OCI-LY3 (cell line): ENCODE measurements around the gene DNAJB13.

Experiments used
- H2AFZ ChIP-seq: fragments of 200-600, 300-600 bp; shearing (Covaris generic); 2 replicates; pipeline ENCODE4 v1.6.0; 2014; ENCODE audit warnings: antibody characterized with exemption, low read depth, low read length
- H3K27ac ChIP-seq: fragments of 200-600, 300-600 bp; sonication (generic); 2 replicates; pipeline ENCODE4 v1.5.1; 2014; ENCODE audit warnings: mild to moderate bottlenecking, low read length, moderate library complexity, mixed read lengths
- H3K27me3 ChIP-seq: fragments of 200-600, 300-600 bp; sonication (generic); 2 replicates; pipeline ENCODE4 v1.6.1; 2014; ENCODE audit warnings: low read depth, low read length, mixed read lengths
- H3K36me3 ChIP-seq: fragments of 200-600, 300-600 bp; sonication (generic); replicated peaks from 2 replicates; pipeline ENCODE3; 2014; ENCODE audit warnings: low read depth, low read length, mixed read lengths
- H3K4me1 ChIP-seq: fragments of 300-600, 200-600 bp; sonication (generic); 2 replicates; pipeline ENCODE4 v1.6.1; 2014; ENCODE audit warnings: low read length, mixed read lengths
- H3K4me2 ChIP-seq: fragments of 200-600, 300-600 bp; sonication (generic); 2 replicates; pipeline ENCODE4 v1.6.1; 2014; ENCODE audit warnings: low read length, mixed read lengths
- H3K4me3 ChIP-seq: fragments of 300-600, 200-600 bp; sonication (generic); 2 replicates; pipeline ENCODE4 v1.5.1; 2014; ENCODE audit warnings: antibody characterized with exemption, mild to moderate bottlenecking, low read length, moderate library complexity
- H3K79me2 ChIP-seq: fragments of 300-600, 200-600 bp; shearing (Covaris generic); 2 replicates; pipeline ENCODE4 v1.6.1; 2014; ENCODE audit warnings: mild to moderate bottlenecking, low read length, mixed read lengths
- H3K9ac ChIP-seq: fragments of 300-600, 200-600 bp; shearing (Covaris generic); 2 replicates; pipeline ENCODE4 v1.6.0; 2014; ENCODE audit warnings: mild to moderate bottlenecking, low read length, moderate library complexity
- H3K9me3 ChIP-seq: fragments of 200-600, 300-600 bp; shearing (Covaris generic); 2 replicates; pipeline ENCODE4 v1.6.1; 2014; ENCODE audit warnings: low read length, mixed read lengths; ENCODE audit not compliant: insufficient read depth
- H4K20me1 ChIP-seq: fragments of 200-600, 300-600 bp; sonication (generic); 2 replicates; pipeline ENCODE4 v1.6.1; 2016; ENCODE audit warnings: low read length, mixed read lengths; ENCODE audit not compliant: insufficient read depth
- EZH2phosphoT487 ChIP-seq: fragments of 200-600 bp; shearing (Covaris generic); IDR thresholded peaks from 2 replicates; pipeline ENCODE4 v1.6.1; 2018; ENCODE audit warnings: antibody characterized with exemption, mixed run types, low read depth
- TF ChIP-seq, protein P1 (sequence below): fragments of 200-600, 300-600 bp; sonication (generic); IDR thresholded peaks from 2 replicates; pipeline ENCODE4 v1.5.1; 2014; ENCODE audit warnings: antibody characterized with exemption, low read length, low read depth

Gene DNAJB13

DNA sequence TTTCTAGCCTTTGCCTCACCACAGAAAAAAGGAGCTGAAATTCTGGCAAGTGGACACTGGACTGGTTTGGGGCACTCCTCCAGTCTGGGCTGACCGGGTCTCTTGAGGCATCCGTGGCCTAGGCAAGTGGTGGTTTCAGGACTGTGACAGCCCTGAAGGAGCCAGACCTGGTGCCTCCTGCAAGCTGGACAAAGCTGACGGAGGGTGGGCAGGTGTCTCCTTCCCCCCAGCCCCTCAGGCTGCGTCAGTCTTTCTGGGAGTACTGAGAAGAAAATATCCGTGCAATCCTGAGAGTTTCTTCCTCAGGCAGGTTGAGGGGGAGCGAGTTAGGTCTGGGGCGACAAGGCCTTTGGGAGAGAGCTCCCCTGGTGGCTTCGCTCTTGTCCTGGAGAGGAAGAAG is 62.3 kb downstream of the DNAJB13 start:
- Histone ChIP-seq H4K20me1 (no peaks in the 10 kb centered on the region), H3K4me3 (no peak overlapping the region), H3K27ac (no peak overlapping the region), H3K9ac (no peak overlapping the region), H2AFZ (no peak overlapping the region), H3K27me3 (no peaks in the 10 kb centered on the region), H3K4me2 (no peak overlapping the region), H3K79me2 (no peaks in the 10 kb centered on the region), H3K4me1 (peaks cover 14% of the 10 kb centered on the region), H3K9me3 (no peaks in the 10 kb centered on the region), H3K36me3 (peaks cover 7% of the 10 kb centered on the region)
- TF ChIP-seq, protein P1, sequence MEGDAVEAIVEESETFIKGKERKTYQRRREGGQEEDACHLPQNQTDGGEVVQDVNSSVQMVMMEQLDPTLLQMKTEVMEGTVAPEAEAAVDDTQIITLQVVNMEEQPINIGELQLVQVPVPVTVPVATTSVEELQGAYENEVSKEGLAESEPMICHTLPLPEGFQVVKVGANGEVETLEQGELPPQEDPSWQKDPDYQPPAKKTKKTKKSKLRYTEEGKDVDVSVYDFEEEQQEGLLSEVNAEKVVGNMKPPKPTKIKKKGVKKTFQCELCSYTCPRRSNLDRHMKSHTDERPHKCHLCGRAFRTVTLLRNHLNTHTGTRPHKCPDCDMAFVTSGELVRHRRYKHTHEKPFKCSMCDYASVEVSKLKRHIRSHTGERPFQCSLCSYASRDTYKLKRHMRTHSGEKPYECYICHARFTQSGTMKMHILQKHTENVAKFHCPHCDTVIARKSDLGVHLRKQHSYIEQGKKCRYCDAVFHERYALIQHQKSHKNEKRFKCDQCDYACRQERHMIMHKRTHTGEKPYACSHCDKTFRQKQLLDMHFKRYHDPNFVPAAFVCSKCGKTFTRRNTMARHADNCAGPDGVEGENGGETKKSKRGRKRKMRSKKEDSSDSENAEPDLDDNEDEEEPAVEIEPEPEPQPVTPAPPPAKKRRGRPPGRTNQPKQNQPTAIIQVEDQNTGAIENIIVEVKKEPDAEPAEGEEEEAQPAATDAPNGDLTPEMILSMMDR: no peak
- TF ChIP-seq EZH2phosphoT487: no peak

DNA sequence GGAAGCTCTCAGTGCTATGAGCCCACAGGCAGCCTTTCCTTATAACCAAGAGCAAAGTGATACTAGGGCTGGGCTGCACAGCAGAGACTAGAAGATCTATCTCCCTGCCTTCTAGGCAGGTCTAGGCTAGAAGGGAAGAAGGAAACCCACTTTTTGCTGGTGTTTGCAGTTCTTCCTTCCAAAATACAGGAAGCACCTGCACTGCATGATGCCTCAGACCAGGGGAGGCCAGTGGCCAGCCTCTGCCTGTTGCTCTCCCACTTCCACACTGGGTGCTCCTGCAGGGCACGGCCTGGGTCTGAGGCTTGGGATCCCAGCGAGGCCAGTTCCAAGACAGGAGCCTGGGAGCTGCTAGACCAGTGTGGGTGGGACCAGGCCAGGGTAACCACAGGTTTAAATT is 64.1 kb downstream of the DNAJB13 start:
- Histone ChIP-seq H2AFZ (no peak overlapping the region), H3K79me2 (no peaks in the 10 kb centered on the region), H3K27me3 (no peaks in the 10 kb centered on the region), H3K27ac (no peak overlapping the region), H3K4me3 (no peak overlapping the region), H3K4me2 (no peak overlapping the region), H3K9me3 (no peaks in the 10 kb centered on the region), H3K9ac (no peak overlapping the region), H4K20me1 (no peaks in the 10 kb centered on the region), H3K36me3 (peaks cover 9% of the 10 kb centered on the region), H3K4me1 (peaks cover 15% of the 10 kb centered on the region)
- TF ChIP-seq EZH2phosphoT487: no peak

DNA sequence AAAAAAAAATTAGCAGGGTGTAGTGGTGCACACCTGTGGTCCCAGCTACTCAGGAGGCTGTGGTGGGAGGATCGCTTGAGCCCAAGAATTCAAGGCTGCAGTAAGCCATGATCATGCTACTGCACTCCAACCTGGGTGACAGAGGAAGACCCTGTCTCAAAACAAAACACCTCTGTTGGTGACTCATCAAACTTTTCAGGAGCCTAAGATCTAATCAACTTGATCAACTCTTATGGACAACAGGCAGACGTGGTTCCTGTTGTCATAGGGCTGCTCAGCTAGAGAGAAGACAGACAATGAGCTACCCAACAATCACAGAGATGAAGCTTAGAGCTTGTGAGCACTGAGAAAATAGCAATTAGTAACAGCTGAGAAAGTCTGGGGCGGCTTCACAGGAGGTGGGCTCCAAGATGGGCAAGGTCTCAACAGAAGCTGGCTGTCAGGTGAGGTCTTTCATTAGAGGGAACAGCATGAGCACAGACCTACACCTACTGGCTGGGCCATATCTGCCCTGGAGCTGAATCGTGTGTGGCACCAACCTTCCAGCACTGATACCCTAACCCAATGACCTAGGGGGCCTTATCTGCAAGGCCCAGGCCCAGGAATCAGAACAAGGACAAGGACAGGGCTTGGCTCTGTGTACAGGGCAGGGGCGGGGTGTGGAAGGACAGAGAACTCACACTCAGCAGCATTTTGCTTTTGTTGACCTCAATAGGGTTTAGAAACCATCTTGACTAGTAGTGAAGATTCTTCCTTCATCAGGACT is 65.3 kb downstream of the DNAJB13 start:
- Histone ChIP-seq H3K4me3 (no peak overlapping the region), H4K20me1 (no peaks in the 10 kb centered on the region), H3K27ac (no peak overlapping the region), H3K36me3 (peaks cover 9% of the 10 kb centered on the region), H3K4me1 (peaks cover 27% of the 10 kb centered on the region), H3K9me3 (no peaks in the 10 kb centered on the region), H3K79me2 (no peaks in the 10 kb centered on the region), H3K9ac (no peak overlapping the region), H3K4me2 (no peak overlapping the region), H2AFZ (no peak overlapping the region), H3K27me3 (no peaks in the 10 kb centered on the region)
- TF ChIP-seq, protein P1: no peak

DNA sequence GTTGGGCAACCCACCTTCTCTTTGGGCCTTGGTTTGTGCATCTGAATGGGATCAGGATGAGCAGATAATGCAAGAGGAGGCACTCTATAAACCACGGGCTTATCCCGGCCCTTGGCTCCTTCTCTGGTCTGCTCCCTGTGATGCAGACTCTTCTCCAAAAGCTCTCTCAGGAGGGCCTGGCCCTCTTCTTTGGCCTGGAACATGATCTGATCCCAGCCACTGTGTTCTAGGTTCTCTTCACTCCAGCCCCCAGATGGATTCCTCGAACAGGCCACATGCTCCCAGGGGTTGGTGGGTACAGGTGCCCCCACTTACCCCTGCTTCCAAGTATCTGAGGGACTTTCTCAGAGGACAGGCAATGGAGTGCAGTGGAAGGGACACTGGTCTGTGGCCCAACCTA is 66.8 kb downstream of the DNAJB13 start:
- no peak for TF ChIP-seq EZH2phosphoT487
- H3K4me3 ChIP-seq: no peak overlapping the region
- peaks cover 18% of the 10 kb centered on the region for H3K4me1 ChIP-seq
- H3K27me3 ChIP-seq: no peaks in the 10 kb centered on the region
- no peak overlapping the region for H3K9ac ChIP-seq
- no peak overlapping the region for H2AFZ ChIP-seq
- no peaks in the 10 kb centered on the region for H3K9me3 ChIP-seq
- peaks cover 11% of the 10 kb centered on the region for H3K36me3 ChIP-seq
- no peaks in the 10 kb centered on the region for H4K20me1 ChIP-seq
- no peak overlapping the region for H3K27ac ChIP-seq
- no peak overlapping the region for H3K4me2 ChIP-seq
- H3K79me2 ChIP-seq: no peaks in the 10 kb centered on the region

DNA sequence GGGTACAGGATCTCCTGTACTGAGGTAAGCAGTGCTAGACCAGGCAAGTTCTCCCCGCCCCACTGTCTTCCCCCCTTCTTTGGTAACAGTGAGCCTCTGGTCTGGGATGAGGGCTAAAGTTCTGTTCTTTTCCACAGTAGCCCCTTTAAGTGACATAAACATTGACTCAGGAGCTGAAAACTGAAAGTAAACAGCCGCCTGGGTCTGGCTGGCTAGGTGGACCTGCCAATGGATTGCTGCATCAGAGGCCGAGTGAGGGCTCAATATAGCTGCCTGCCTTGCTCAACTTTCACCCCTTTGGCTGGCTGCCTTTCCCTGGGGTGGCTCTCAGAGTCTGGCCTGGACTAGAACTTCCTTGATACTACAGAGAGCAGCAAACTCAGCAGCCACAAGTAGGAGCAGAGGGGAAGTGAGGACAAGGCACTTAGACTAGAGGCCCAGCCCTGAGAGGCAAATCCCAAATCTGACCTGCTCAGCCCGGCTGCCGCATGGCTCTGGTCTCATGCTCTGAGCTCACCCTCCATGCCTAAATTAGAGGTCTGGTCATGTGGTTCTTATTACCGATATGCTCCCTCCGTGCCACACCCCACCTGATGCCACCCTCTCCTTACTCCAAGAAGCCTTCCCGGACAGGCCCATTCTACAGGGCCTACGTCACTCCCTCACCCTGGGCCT is 67.6 kb downstream of the DNAJB13 start:
- Histone ChIP-seq H3K36me3 (peaks cover 5% of the 10 kb centered on the region), H3K4me2 (no peak overlapping the region)

More for the DNA sequence above, 67.6 kb downstream of the DNAJB13 start:
- no peaks in the 10 kb centered on the region for H3K27me3 ChIP-seq
- no peak overlapping the region for H3K4me3 ChIP-seq
- no peak overlapping the region for H3K27ac ChIP-seq
- no peaks in the 10 kb centered on the region for H3K79me2 ChIP-seq
- no peaks in the 10 kb centered on the region for H4K20me1 ChIP-seq
- no peak overlapping the region for H3K9ac ChIP-seq
- H3K9me3 ChIP-seq: no peaks in the 10 kb centered on the region
- TF ChIP-seq, protein P1: no peak
- TF ChIP-seq EZH2phosphoT487: no peak
- no peak overlapping the region for H2AFZ ChIP-seq
- H3K4me1 ChIP-seq: peaks cover 23% of the 10 kb centered on the region
